Fibroblast of skin of right quadriceps (primary cell): ENCODE measurements around the gene LAMB4.

Experiments
- DNase-seq: peaks from one replicate; pipeline ENCODE4 v3.0.0-alpha.2; 2013

The LAMB4 gene, protein sequence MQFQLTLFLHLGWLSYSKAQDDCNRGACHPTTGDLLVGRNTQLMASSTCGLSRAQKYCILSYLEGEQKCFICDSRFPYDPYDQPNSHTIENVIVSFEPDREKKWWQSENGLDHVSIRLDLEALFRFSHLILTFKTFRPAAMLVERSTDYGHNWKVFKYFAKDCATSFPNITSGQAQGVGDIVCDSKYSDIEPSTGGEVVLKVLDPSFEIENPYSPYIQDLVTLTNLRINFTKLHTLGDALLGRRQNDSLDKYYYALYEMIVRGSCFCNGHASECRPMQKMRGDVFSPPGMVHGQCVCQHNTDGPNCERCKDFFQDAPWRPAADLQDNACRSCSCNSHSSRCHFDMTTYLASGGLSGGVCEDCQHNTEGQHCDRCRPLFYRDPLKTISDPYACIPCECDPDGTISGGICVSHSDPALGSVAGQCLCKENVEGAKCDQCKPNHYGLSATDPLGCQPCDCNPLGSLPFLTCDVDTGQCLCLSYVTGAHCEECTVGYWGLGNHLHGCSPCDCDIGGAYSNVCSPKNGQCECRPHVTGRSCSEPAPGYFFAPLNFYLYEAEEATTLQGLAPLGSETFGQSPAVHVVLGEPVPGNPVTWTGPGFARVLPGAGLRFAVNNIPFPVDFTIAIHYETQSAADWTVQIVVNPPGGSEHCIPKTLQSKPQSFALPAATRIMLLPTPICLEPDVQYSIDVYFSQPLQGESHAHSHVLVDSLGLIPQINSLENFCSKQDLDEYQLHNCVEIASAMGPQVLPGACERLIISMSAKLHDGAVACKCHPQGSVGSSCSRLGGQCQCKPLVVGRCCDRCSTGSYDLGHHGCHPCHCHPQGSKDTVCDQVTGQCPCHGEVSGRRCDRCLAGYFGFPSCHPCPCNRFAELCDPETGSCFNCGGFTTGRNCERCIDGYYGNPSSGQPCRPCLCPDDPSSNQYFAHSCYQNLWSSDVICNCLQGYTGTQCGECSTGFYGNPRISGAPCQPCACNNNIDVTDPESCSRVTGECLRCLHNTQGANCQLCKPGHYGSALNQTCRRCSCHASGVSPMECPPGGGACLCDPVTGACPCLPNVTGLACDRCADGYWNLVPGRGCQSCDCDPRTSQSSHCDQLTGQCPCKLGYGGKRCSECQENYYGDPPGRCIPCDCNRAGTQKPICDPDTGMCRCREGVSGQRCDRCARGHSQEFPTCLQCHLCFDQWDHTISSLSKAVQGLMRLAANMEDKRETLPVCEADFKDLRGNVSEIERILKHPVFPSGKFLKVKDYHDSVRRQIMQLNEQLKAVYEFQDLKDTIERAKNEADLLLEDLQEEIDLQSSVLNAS (N-terminal part only)

DNA sequence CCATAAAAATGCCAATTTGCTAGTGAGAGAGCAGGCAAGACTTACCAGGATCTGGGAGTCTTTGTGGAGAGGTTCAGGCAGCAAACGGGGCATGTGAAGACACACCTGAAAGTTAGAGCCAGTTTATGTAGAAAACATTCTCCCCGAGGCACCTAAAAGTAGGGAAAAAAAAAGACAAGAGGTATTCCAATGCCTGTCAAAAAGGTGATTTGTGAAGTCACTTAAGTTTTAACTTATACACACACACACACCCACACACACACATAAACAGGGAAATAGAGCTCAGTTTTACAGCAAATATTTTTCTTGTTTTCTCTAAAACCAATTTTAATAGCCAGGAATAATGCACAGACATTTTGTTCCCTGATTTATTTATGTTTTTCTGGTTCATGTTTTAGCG lies at the start of gene LAMB4:
TSS of gene LAMB4 (minus strand) at position 101 of the 400 bp plus-strand sequence. CDS start 7,197 bp downstream, outside the sequence.
- no peak for DNase-seq

DNA sequence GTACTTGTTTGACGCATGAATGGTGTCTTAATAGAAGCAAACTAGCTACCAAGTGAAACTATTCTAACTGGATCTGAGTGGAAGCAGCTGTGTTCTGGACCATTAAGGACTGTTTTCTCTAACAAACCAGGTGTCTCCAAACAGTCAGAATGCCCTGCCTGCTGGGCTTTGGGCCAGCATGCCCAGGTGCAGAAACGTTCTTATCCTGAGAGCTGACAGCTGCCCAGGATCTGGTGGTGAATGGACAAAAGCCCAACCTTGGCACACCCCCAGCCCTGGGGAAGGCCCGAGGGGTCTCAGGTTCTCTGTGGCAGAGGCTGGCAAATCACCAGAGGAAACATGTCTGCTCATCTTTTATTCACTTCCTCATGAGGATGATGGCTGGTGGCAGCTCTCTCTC lies 48.2 kb upstream of the LAMB4 start:
- DNase-seq = no peak

- no peak for DNase-seq
These were observed 41.0 kb upstream of the LAMB4 start for GRCh38 chr7:108171164-108171563.

- no peak for DNase-seq
These were observed 40.1 kb upstream of the LAMB4 start for GRCh38 chr7:108170251-108170650.

GRCh38 chr7:108167460-108167859 lies 37.3 kb upstream of the LAMB4 start:
- DNase-seq = no peak

GRCh38 chr7:108166687-108167086 lies 36.5 kb upstream of the LAMB4 start:
- DNase-seq = no peak

GRCh38 chr7:108165723-108166122 lies 35.6 kb upstream of the LAMB4 start:
- DNase-seq = peak; percentile 15

DNA sequence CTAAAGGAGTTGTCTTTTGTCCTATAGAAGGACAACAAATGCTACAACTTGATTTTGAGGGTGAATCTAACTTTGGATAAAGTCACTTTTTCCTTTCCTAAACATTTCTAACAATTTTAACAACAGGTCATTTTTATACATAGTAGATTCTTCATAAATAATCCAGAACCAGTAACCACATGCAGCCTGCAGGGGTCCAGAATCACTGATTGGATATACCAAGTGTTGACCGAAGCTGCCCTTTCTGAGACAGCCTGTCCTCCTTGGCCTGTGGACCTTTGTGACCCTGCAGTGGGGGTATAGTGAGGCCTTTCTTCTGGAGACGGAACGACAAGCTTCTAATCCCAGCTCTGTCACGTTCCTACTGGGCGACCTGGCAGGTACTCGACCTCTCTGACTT lies 34.8 kb upstream of the LAMB4 start:
- no peak for DNase-seq

DNA sequence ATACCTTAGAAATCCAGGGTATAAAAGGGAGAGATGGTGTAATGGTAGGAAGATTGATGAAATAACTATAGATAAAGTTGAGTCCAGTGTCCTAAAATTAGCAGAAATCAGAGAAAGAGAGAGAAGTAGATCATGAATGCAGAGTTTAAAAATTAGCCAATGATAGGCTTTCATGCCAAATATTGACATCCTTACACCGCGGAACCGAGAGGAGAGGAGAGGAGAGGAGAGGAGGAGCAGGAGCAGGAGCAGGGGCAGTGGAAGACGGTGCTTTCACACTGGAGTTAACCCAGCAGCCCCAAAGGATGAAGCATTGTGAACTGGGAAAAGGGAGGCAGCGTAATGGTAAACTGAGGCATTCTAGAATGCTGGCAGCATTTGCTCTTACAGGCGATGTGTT lies 34.2 kb upstream of the LAMB4 start:
- DNase-seq = no peak

DNA sequence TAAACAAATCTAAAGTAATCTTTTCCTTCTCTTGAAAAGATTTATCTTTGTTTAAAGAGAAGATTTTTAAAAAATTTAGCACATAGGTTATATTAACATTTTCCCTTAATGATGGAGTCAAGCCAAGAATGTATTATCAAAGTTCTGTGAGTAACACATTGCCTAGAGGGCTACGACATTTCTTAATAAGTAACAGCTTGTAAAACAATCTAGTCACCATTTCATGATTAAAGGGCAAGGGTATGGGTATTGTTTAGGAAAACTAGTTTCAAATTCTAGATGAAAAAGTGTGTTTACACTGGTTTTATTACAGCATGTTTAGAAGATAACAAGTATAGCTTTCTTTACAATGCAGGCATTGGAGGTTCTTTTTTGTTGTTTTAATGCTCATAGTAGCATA lies 28.6 kb upstream of the LAMB4 start:
- peak; percentile 8 for DNase-seq

GRCh38 chr7:108157606-108158335 lies 27.6 kb upstream of the LAMB4 start:
- no peak for DNase-seq

- DNase-seq = no peak
These were observed 26.9 kb upstream of the LAMB4 start for GRCh38 chr7:108156897-108157605.

- DNase-seq = no peak
These were observed 22.0 kb upstream of the LAMB4 start for GRCh38 chr7:108152198-108152597.

DNA sequence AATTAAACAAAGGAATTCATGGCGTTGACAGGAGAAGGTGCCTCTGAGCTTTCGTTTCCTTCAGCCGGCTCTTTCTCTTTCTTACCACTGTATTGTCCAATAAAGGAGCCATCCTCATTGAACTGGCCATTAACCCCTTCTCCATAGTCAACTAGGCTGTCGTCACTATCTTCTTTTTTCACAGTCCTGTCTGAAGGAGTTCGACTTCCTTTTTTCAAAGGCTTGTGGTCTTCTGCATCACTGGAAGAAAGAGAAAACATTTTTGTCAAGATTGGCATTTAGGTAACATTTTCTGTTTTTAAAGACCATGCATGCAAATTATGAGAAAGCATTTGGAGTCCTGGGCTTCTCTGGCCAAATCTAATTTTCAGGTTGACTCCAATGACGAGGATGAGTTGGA lies 19.7 kb upstream of the LAMB4 start:
- no peak for DNase-seq

- no peak for DNase-seq
These were observed 19.0 kb upstream of the LAMB4 start for GRCh38 chr7:108149119-108149518.

- DNase-seq = no peak
These were observed 16.9 kb upstream of the LAMB4 start for GRCh38 chr7:108147031-108147563.

DNA sequence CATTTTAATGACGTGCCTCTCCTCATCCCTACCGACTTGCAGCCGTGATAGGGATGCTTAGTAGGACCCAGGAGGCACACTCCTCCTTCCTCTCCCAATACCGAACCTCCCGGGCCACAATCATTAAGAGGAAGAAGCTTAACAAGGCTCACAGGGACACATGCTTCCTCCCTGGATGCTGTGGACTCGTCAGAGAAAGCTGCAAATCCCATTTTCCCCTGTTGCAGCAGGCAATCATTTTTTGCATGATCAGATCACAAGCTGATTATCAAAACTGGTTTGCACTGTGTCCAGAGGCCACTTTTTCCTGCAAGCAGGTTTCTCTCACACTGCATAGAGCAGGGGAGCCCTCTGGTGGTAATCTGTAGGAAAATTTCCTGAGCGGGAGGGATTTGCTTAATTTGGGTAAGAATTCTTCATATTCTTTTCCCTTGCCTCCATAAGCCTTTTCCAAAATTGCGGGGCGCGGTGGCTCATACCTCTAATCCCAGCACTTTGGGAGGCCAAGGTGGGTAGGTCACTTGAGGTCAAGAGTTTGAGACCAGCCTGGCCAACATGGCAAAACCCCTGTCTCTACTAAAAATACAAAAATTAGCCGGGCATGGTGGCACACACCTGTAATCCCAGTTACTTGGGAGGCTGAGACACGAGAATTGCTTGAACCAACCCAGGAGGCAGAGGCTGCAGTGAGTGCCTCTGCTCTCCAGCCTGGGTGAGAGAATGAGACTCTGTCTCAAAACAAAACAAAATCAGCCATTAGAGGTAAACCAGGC lies 16.1 kb upstream of the LAMB4 start:
- DNase-seq = peak; percentile 85

DNA sequence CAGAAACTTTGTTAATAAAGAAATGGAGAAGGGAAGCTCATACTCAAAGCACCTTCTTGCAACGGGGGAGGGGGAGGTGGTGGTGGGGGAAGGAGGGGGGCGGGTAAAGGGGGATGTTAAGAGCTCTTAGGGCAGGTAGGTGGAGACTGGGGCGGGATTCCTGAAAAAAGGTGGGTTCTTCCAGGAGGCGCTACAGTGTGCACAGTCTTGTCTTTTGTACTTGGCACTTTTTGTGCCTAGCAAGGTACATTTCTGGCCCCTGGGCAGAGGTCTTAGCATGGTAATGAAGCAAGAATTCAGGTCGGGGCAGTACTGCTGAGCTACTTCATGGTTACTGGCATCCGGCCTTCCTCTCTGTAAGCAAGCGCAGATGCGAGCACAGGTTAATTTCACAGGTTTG lies 15.2 kb upstream of the LAMB4 start:
- DNase-seq = no peak

DNA sequence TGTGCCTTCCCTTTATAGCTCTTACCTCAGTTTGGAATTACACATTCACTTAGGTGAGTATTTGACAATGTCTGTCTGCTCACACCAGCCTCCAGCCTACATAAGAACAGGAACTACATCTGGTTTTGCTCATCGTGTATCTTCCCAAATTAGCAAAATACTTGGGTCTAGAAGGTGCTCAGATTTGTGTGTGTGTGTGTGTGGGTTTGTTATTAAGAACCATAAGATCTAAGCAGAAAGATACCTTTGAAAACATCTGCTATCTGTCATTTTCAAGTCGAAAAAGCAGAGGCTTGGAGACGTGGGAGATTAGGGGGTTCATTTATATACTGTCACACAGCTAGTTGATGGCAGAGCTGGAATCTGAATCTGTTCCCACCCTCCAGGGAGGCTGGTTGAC lies 14.8 kb upstream of the LAMB4 start:
- no peak for DNase-seq

- DNase-seq = no peak
These were observed 13.7 kb upstream of the LAMB4 start for GRCh38 chr7:108143658-108144420.
